ENCODE data around the gene SENP6.

- no peak for TF ChIP-seq POLR2A (IDR thresholded peaks at IDR 0.05)
- no peak for TF ChIP-seq CTCF (IDR thresholded peaks at IDR 0.05 in 8 of 11, conservative IDR thresholded peaks at IDR 0.05 in 3 of 11)
- TF ChIP-seq POLR2AphosphoS5 (IDR thresholded peaks at IDR 0.05): no peak
These were observed 150.7 kb downstream of the SENP6 start for GRCh38 chr6:75752365-75752764.
